Pancreas (tissue), 10 donors: ENCODE data around the gene RBM11. TPM values are rescaled to one million over a fixed set of nuclear protein-coding genes. Genes with fewer than 3 reads are reported as not detected.

Experiments used
- ATAC-seq, 4 donors: fragments of 200-7000 bp; cut with Tn5 transposase; one replicate each; pipeline versions ENCODE4 v1.8.0 to v1.9.1; 2020; ENCODE audit warnings: mild to moderate bottlenecking in 4 of 4, moderate library complexity in 4 of 4
- DNase-seq, 6 donors: peaks; one replicate each; pipeline ENCODE4 v3.0.0-alpha.2; 2020
- FAIRE-seq: peaks from 2 replicates; lab custom pipeline; 2012; peaks lifted over from hg19 to GRCh38; lab: Jason Lieb, UNC
- H3K27ac ChIP-seq, 4 donors: fragments of 200-600 bp; sonication (generic); 1 replicate in 3 of 4; 2 replicates in 1 of 4; pipeline versions ENCODE4 v1.5.0 to v1.8.0; 2020
- H3K27me3 ChIP-seq, 4 donors: fragments of 200-600 bp; one replicate each; pipeline ENCODE4 v1.8.0; 2021
- H3K36me3 ChIP-seq, 3 donors: fragments of 200-600 bp; sonication (generic) in 1 of 3; one replicate each; pipeline versions ENCODE4 v1.5.0 to v1.8.0; 2020 to 2021
- H3K4me1 ChIP-seq, 3 donors: fragments of 200-600 bp; one replicate each; pipeline ENCODE4 v1.8.0; 2021
- H3K4me3 ChIP-seq, 4 donors: fragments of 200-600 bp; sonication (generic) in 2 of 4; one replicate each; pipeline versions ENCODE4 v1.5.0 to v1.8.0; 2020 to 2021
- H3K9me3 ChIP-seq, 4 donors: fragments of 200-600 bp; one replicate each; pipeline ENCODE4 v1.8.0; 2021
- CTCF ChIP-seq, 4 donors: fragments of 200-600 bp; sonication (generic) in 3 of 4; IDR thresholded peaks; one replicate each; pipeline versions ENCODE4 v1.5.0 to v1.8.0; 2021; ENCODE audit warnings: antibody characterized with exemption in 4 of 4
- WGBS, 2 donors: extraction: QIAGEN DNeasy Blood & Tissue Kit; methylation state at CpG; one replicate each; pipeline ENCODE4 v1.1.7; 2013; 5-methylcytosine and 5-hydroxymethylcytosine counted together
- intact Hi-C, 3 donors: fragments of 100-400 bp; cut with DNase I; formaldehyde crosslinking; loops; one replicate each; pipeline versions ENCODE4 v1.11.1 to v1.14.2; 2022
- polyA plus RNA-seq, 2 donors: library from polyadenylated mRNA; stranded (reverse); fragments of 200-250 nt; gene quantifications; one replicate each; pipeline ENCODE4 v1.2.3, GENCODE V29; 2013
- total RNA-seq, 6 donors: library from RNA; stranded (reverse); fragmentation: NEBNext Ultra II Directional in 4 of 6; extraction: Animal tissue kit (Norgen Biotek cat#: 25700) in 4 of 6; gene quantifications; one replicate each; pipeline versions ENCODE4 v1.2.1 to v1.2.4, GENCODE V29; 2021 to 2023
- donor health status: healthy with polysubstance abuse.
- donor health status: DM: no; HTN: no; CAD: no; lungs with moderate emphysema.
- donor health status: DM: no; HTN: no; CAD: no.
- donor health status: control.
- donor health status: control.
- donor health status: Bipolar disorder and iron deficiency.
- donor health status: DM: yes; HTN: yes; CAD: no.
- donor health status: DM: no; HTN: no; CAD: no.
- donor health status: DM: no; HTN: no; CAD: no.
- donor health status: DM: yes; HTN: yes; CAD: no.

The RBM11 gene
- total and polyA plus RNA-seq, 8 donors = 0.28 to 4.3 (median 0.59) TPM

- no peak for ATAC-seq
- intact Hi-C loops = no loop called here
- FAIRE-seq = no peak
- peaks cover 0 to 6% (median 0%) of the 10 kb centered on the region in 4 donors for H3K27me3 ChIP-seq
- H3K36me3 ChIP-seq = no peaks in the 10 kb centered on the region
- no peak for TF ChIP-seq CTCF (IDR thresholded peaks at IDR 0.05)
- no peak overlapping the region for H3K4me3 ChIP-seq
- H3K9me3 ChIP-seq = no peaks in the 10 kb centered on the region
- peaks cover 1 to 3% (median 3%) of the 10 kb centered on the region in 3 donors for H3K4me1 ChIP-seq
- DNase-seq = no peak
- no peak overlapping the region for H3K27ac ChIP-seq
- 75 to 83% methylated on average over 2 of the region's 2 CpGs for WGBS, 2 donors
Measured at GRCh38 chr21:14265023-14265422, 49.1 kb downstream of the RBM11 start.

- no peak overlapping the region for H3K27ac ChIP-seq
- H3K27me3 ChIP-seq = peaks cover 0 to 6% (median 0%) of the 10 kb centered on the region in 4 donors
- FAIRE-seq = peak; percentile 39
- H3K4me1 ChIP-seq = no peaks in the 10 kb centered on the region
- no peak for ATAC-seq
- no peak for TF ChIP-seq CTCF (IDR thresholded peaks at IDR 0.05)
- H3K36me3 ChIP-seq = no peaks in the 10 kb centered on the region
- H3K4me3 ChIP-seq = no peak overlapping the region
- DNase-seq = no peak
- intact Hi-C loops = no loop called here
- no peaks in the 10 kb centered on the region for H3K9me3 ChIP-seq
Measured at GRCh38 chr21:14267076-14267475, 51.1 kb downstream of the RBM11 start.

GRCh38 chr21:14270631-14271030 is 54.7 kb downstream of the RBM11 start:
- no peaks in the 10 kb centered on the region for H3K36me3 ChIP-seq
- no peaks in the 10 kb centered on the region for H3K9me3 ChIP-seq
- no peak overlapping the region for H3K27ac ChIP-seq
- no peak for TF ChIP-seq CTCF (IDR thresholded peaks at IDR 0.05)
- WGBS, 2 donors = 67 to 78% methylated on average over 2 of the region's 2 CpGs
- no peaks in the 10 kb centered on the region for H3K4me1 ChIP-seq
- peaks cover 0 to 6% (median 0%) of the 10 kb centered on the region in 4 donors for H3K27me3 ChIP-seq
- DNase-seq (peak in 1 of 6 donors; percentile 16), ATAC-seq (no peak), FAIRE-seq (no peak)
- intact Hi-C loops = no loop called here
- no peak overlapping the region for H3K4me3 ChIP-seq

- Histone ChIP-seq H3K4me3 (no peak overlapping the region), H3K27ac (no peak overlapping the region), H3K36me3 (no peaks in the 10 kb centered on the region), H3K4me1 (no peaks in the 10 kb centered on the region), H3K27me3 (peaks cover 0 to 6% (median 0%) of the 10 kb centered on the region in 4 donors), H3K9me3 (no peaks in the 10 kb centered on the region)
- intact Hi-C loops = no loop called here
- WGBS, 2 donors = 64 to 78% methylated on average over 3 of the region's 3 CpGs
- ATAC-seq = no peak
- FAIRE-seq = no peak
- no peak for DNase-seq
- TF ChIP-seq CTCF (IDR thresholded peaks at IDR 0.05) = no peak
Measured at GRCh38 chr21:14271053-14271452, 55.1 kb downstream of the RBM11 start.

GRCh38 chr21:14271641-14272040 is 55.7 kb downstream of the RBM11 start:
- 70 to 81% methylated on average over 6 of the region's 6 CpGs for WGBS, 2 donors
- FAIRE-seq (no peak), ATAC-seq (no peak), DNase-seq (no peak)
- Histone ChIP-seq H3K36me3 (no peaks in the 10 kb centered on the region), H3K27me3 (peaks cover 0 to 6% (median 0%) of the 10 kb centered on the region in 4 donors), H3K27ac (no peak overlapping the region), H3K4me3 (no peak overlapping the region), H3K4me1 (no peaks in the 10 kb centered on the region), H3K9me3 (no peaks in the 10 kb centered on the region)
- intact Hi-C loops = no loop called here
- TF ChIP-seq CTCF (IDR thresholded peaks at IDR 0.05) = no peak
